Activated naive CD8-positive, alpha-beta T cell treated with anti-CD3 and anti-CD28 coated beads, Interleukin-2, amount 50 U/mL, for 16 hours (primary cell): Measurements from ENCODE around the gene APLP1.
A peak's percentile ranks its signal among the peaks of the same experiment; 100 is the strongest.
"Not testable (repeated sequence)": the region's sequence is repeated elsewhere in the genome, so short reads cannot be mapped to it uniquely, and the experiment has no call there.

Experiments used
- DNase-seq: peaks from one replicate; pipeline ENCODE4 v3.0.0-alpha.2; 2020; ENCODE audit warnings: low read depth, low spot score

Gene APLP1

GRCh38 chr19:35868172-35868822 lies at the start of gene APLP1:
Gene APLP1, plus strand, starts transcription at chr19:35868574. Its CDS starts 63 bp downstream, at chr19:35868637.
- peak; percentile 53 for DNase-seq

DNA sequence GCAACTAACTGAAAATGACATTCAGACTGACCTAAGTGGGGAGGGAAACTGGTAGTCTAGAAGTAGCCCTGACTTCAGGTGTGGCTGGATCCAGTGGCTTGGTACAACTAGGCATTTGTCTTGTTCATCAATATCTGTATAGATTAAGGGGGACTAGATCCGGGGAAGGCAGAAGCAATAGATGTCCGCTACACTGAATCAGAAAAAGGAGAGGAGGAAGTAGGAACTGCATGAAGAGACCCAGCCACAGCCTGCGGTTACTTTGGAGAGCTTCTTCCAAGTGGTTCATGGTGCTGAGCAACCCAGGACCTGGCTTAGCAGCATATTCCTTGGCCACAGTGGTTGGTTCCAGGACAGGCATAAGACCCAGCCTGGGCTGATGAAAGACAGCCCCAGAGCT lies 45.8 kb upstream of the APLP1 start:
- DNase-seq = no peak

DNA sequence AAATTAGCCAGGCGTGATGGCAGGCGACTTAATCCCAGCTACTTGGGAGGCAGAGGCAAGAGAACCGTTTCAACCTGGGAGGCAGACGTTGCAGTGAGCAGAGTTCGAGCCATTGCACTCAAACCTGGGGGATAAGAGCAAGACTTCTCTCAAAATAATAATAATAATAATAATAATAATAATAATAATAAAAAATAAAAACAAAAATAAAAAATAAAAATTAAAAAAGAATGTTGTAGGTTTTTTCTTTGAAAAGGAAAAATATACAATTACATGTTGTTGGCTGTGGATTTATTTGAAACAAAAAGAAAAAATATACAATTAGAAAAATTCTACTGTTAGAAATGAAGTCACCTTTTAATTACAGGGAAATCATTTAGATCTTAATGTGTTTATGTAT lies 44.2 kb upstream of the APLP1 start:
- DNase-seq = no peak

GRCh38 chr19:35828692-35829301 lies 39.6 kb upstream of the APLP1 start:
- no peak for DNase-seq

- no peak for DNase-seq
These were observed 37.4 kb upstream of the APLP1 start for GRCh38 chr19:35830986-35831385.

GRCh38 chr19:35832054-35832453 lies 36.3 kb upstream of the APLP1 start:
- no peak for DNase-seq

- DNase-seq = no peak
These were observed 34.4 kb upstream of the APLP1 start for GRCh38 chr19:35833972-35834371.

- not testable (repeated sequence) for DNase-seq
These were observed 32.3 kb upstream of the APLP1 start for GRCh38 chr19:35836096-35836495.

- no peak for DNase-seq
These were observed 26.3 kb upstream of the APLP1 start for GRCh38 chr19:35841961-35842595.

DNA sequence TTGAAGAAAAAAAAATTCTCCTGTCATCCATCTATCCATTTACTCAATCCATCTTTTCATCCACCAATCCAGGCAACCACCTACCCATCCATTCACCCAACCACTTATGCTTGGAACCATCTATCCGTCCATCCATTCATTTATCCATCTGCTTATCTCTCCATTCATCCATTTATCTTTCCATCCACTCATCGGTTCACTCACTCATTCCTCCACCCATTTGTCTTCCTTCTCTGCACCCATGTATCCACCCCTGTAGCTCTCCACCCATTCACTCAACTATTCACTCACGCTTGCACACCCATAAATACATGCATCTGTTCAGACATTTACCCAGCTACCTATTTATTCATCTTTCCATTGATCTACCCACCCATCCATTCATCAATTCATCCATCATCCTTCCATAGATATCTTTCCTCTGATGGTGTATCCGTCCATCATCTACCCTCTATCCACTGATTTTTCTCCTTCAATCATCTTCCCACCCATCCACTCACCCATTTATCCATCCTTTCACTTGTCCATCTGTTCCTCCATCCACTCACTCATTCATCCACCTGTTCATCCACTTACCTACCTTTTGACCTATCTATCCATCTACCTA lies 25.6 kb upstream of the APLP1 start:
- no peak for DNase-seq

GRCh38 chr19:35843676-35844481 lies 24.5 kb upstream of the APLP1 start:
- no peak for DNase-seq

- no peak for DNase-seq
These were observed 23.7 kb upstream of the APLP1 start for GRCh38 chr19:35844482-35845214.

- no peak for DNase-seq
These were observed 22.9 kb upstream of the APLP1 start for GRCh38 chr19:35845215-35846037.

GRCh38 chr19:35846038-35846668 lies 22.2 kb upstream of the APLP1 start:
- DNase-seq = no peak

DNA sequence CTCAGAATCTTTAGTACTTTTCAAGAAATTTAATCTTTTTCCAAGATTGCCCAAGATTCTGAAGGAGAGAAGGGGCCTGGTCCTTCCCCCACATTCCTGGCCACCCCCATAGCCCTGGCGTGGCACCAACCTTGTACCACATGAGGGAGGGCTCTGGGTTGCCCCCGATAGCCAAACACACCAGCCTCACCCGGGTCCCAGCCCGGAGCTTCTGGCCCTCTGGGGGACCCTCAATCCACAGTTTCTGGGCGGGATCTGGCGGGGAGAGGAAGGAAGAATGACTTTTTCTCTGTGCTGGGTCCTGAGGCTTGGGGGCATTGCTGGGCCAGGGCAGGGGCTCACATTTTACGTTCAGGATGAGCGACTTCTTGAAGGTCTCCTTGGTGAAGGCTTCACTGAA lies 20.5 kb upstream of the APLP1 start:
- DNase-seq = no peak

DNA sequence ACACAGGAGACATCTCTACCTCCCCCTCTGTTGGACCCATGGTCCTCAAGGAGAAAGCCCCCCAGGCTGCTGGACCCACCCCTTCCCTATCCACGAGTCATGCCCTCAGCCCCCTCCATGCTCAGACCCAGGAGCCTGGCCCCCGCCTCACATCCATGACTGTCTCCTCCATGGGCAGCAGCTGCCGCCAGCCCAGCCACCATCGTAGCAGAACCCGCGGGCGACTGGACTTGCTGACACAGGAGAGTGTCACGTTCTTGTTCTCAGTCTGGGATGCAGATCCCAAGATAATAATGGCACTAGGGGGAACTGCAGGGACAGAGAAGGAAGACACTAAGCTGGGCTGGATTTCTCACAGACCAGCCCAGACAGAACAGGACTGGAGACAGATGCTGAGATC lies 19.9 kb upstream of the APLP1 start:
- DNase-seq = no peak

DNA sequence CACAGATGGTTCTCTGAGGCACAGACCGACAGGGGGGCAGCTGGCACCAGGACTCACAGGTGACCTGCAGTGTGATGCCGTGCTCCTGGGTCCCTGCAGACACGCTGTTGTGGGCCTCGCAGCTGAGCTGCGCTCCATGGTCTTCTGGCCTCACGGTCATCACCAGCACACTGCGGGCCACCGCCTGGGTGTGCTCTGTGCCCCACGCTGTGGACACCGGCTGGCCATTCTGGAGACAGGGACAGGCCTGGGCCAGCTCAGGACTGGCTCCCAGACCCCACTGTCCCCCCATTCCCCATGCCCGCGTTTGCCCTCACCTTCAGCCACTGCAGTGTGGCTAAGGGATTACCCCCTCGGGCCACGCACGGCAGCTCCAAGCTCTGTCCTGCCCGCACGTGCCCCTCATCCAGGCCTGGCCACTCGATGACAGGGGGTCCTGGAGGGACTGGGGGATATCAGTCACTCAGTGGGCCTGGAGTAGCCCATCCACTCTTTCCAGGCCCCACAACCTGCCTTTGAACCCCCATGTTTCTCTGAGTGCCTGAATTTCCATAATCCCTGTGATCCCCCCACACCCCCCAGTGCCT lies 19.4 kb upstream of the APLP1 start:
- no peak for DNase-seq

DNA sequence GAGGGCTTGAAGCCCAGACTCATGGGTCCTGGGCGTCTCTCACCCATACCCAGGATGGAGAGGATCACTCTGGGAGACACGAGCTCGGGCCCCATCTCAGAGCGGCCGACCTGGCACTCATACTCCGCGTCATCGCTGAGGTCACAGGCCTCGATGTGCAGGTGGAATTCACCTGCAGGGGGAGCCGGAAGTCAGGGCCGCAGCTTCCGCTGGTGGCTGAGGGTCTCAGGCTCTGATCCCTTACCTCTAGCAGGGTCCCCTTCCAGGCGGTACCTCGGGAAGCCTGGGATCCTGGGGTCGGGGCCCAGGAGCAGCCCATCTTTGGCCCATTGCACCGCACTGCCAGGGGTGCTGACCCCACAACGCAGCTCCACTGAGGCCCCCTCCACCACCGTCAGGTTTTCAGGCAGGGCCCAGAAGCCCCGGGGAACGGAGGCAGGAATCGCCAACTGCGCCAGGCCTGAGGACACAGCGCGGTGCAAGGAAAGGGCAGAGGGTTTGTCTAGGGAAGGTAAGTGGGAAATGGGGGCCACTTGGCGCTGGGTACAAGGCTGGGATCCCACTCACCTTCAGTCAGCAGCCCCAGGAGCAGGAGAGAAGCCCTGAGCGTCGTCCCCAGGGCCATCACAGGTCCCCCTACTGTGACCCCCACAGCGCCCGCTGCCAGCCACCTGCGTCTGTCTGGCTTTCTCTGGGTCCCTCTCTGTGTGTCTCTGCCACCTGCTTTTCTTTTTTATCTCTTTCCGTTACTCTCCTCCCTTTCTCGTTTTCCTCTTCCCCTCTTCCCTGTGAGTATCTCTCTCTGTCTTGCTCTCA lies 17.0 kb upstream of the APLP1 start:
- no peak for DNase-seq
